Measurements from ENCODE around the gene HES6.

The HES6 gene

DNA sequence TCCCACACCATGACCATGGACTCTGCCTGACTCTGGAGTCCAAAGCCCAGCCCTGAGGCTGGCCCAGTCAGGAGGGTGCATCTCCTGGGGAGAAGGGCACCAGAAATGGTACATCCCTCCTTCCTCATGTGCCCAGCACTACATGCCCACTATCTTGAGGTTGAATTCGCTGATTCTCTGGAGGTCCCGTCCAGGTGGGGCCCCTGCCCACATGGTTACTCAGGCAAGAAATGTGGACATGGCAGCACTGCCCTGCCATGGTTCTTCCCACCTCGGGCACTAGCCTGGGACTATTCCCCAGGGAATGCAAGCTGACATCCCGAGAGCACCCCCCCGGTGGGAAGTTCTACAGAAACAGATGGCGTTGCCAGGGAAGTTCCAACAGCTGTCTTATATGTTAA, 15.3 kb upstream of the HES6 start:
- Mint-ChIP-seq H3K27ac (peak overlapping the region in 1 of 2 donors; percentile 35), H3K9me3 (no peaks in the 10 kb centered on the region), H3K4me1 (ENCODE audit: low read depth in 2 of 2) (peaks cover 0 to 2% of the 10 kb centered on the region in 2 donors), H3K36me3 (ENCODE audit: insufficient read depth) (peaks cover 26% of the 10 kb centered on the region), H3K4me3 (no peak overlapping the region), H3K27me3 (no peaks in the 10 kb centered on the region)
- no peak for ATAC-seq (replicated peaks)
- DNase-seq: no peak

- ATAC-seq (replicated peaks) (no peak), DNase-seq (no peak)
- Mint-ChIP-seq H3K4me3 (no peak overlapping the region), H3K9me3 (no peaks in the 10 kb centered on the region), H3K36me3 (ENCODE audit: insufficient read depth) (peaks cover 20% of the 10 kb centered on the region), H3K27me3 (no peaks in the 10 kb centered on the region), H3K27ac (peak overlapping the region in 1 of 2 donors; percentile 35), H3K4me1 (ENCODE audit: low read depth in 2 of 2) (peaks cover 0 to 2% of the 10 kb centered on the region in 2 donors)
Observed at GRCh38 chr2:238254095-238254723, 14.4 kb upstream of the HES6 start.

GRCh38 chr2:238252766-238253630, 13.2 kb upstream of the HES6 start:
- no peak overlapping the region for H3K4me3 Mint-ChIP-seq
- ATAC-seq (replicated peaks): no peak
- no peaks in the 10 kb centered on the region for H3K27me3 Mint-ChIP-seq
- DNase-seq: no peak
- peaks cover 20% of the 10 kb centered on the region for H3K36me3 Mint-ChIP-seq (ENCODE audit: insufficient read depth)
- H3K4me1 Mint-ChIP-seq (ENCODE audit: low read depth in 2 of 2): peaks cover 0 to 2% of the 10 kb centered on the region in 2 donors
- H3K9me3 Mint-ChIP-seq: no peaks in the 10 kb centered on the region
- H3K27ac Mint-ChIP-seq: no peak overlapping the region

GRCh38 chr2:238251986-238252385, 12.1 kb upstream of the HES6 start:
- Mint-ChIP-seq H3K4me3 (no peak overlapping the region), H3K27ac (no peak overlapping the region), H3K36me3 (ENCODE audit: insufficient read depth) (peaks cover 20% of the 10 kb centered on the region), H3K4me1 (ENCODE audit: low read depth in 2 of 2) (peaks cover 0 to 2% of the 10 kb centered on the region in 2 donors), H3K27me3 (no peaks in the 10 kb centered on the region), H3K9me3 (no peaks in the 10 kb centered on the region)
- ATAC-seq (replicated peaks) (no peak), DNase-seq (no peak)

DNA sequence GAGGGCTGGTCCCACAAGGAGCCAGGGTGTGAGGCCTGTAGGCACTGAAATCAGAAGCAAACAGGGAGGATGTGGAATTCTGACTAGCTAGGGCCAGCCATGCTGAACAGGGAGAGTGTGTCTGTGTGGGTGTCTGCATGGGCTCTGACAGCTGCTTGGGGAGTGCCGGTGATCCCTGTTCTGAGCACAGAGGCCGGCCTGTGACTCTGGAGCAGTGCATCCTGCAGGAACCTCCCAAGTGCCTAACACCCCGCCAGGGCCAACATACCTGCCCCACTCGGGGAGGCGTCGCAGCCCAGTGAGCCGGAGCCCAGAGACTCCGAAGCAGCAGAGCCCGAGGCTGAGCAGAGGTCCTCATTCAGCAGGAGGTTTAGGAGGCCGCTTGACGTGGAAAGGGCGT, 11.5 kb upstream of the HES6 start:
- Mint-ChIP-seq H3K4me1 (ENCODE audit: low read depth in 2 of 2) (peaks cover 0 to 2% of the 10 kb centered on the region in 2 donors), H3K27me3 (no peaks in the 10 kb centered on the region), H3K4me3 (no peak overlapping the region), H3K9me3 (no peaks in the 10 kb centered on the region), H3K36me3 (ENCODE audit: insufficient read depth) (peaks cover 22% of the 10 kb centered on the region), H3K27ac (no peak overlapping the region)
- DNase-seq (no peak), ATAC-seq (replicated peaks) (no peak)

DNA sequence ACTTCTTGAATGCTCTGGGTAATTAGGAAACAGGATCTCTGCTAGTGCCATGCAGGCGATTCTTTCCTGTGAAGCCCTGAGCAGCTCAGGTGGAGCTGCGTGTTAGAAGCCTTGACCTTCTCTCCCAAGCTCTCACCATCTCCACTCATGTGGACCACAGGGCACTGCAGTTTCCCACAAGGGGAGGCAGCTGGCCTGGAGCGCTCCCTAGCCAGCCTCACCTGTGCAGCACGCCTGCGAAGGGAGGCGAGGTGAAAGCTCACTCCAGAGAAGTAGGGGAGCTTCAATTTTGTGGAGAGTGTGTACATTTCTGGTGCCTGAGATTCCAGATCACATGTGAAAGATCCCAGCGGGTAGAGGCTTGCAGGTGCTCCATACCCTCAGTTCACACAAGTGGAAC, 11.1 kb upstream of the HES6 start:
- no peak for DNase-seq
- no peak for ATAC-seq (replicated peaks)
- Mint-ChIP-seq H3K4me1 (ENCODE audit: low read depth in 2 of 2) (peaks cover 0 to 2% of the 10 kb centered on the region in 2 donors), H3K4me3 (no peak overlapping the region), H3K36me3 (ENCODE audit: insufficient read depth) (peaks cover 27% of the 10 kb centered on the region), H3K27ac (no peak overlapping the region), H3K27me3 (no peaks in the 10 kb centered on the region), H3K9me3 (no peaks in the 10 kb centered on the region)

- H3K9me3 Mint-ChIP-seq: no peaks in the 10 kb centered on the region
- H3K36me3 Mint-ChIP-seq (ENCODE audit: insufficient read depth): peaks cover 24% of the 10 kb centered on the region
- H3K4me1 Mint-ChIP-seq (ENCODE audit: low read depth in 2 of 2): peaks cover 0 to 2% of the 10 kb centered on the region in 2 donors
- H3K4me3 Mint-ChIP-seq: no peak overlapping the region
- DNase-seq (no peak), ATAC-seq (replicated peaks) (no peak)
- peak overlapping the region; percentile 31 to 60 for H3K27ac Mint-ChIP-seq
- H3K27me3 Mint-ChIP-seq: no peaks in the 10 kb centered on the region
Observed at GRCh38 chr2:238247841-238248453, 8.1 kb upstream of the HES6 start.

DNA sequence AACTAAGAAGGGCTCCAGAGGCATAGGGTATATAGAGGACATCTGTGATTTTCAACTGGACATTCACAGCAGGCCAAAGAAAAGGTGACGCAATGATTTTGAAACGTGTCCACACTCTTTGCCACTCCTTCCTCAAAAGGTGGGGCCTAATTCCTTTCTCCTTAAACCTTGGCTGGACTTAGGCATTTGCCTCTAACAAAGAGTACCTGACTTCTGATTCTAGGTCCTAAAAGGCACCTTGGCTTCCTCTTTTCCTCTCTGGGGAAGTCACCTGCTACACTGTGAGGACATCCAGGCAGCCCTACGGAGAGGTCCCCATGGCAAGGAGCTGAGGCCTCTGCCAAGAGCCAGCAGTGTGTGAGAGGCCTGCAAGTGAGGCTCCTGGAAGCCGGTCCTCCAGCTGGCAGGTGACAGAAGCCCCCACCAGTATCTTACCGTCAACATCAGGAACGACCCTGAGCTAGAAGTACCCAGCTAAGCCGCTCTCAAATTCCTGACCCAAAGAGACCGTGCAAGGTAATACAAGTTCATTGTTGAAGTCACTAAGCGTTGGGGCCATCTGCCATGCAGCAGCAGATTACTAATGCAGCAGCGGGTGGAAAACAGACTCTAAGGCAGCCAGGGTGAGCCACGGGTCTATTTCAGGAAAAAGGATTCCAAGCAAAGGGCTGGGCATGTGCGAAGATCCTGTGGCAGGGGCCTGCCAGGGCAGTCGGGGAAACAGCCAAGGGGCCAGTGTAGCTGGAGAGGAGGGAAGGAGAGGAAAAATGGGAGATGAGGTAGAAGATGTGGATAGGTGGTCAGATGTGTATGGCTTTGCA, 7.4 kb upstream of the HES6 start:
- peaks cover 22% of the 10 kb centered on the region for H3K36me3 Mint-ChIP-seq (ENCODE audit: insufficient read depth)
- peaks cover 0 to 2% of the 10 kb centered on the region in 2 donors for H3K4me1 Mint-ChIP-seq (ENCODE audit: low read depth in 2 of 2)
- no peak for ATAC-seq (replicated peaks)
- H3K4me3 Mint-ChIP-seq: no peak overlapping the region
- H3K27me3 Mint-ChIP-seq: no peaks in the 10 kb centered on the region
- peak overlapping the region in 1 of 2 donors; percentile 60 for H3K27ac Mint-ChIP-seq
- DNase-seq: no peak
- H3K9me3 Mint-ChIP-seq: no peaks in the 10 kb centered on the region

- Mint-ChIP-seq H3K4me1 (ENCODE audit: low read depth in 2 of 2) (peaks cover 7 to 9% of the 10 kb centered on the region in 2 donors), H3K9me3 (no peaks in the 10 kb centered on the region), H3K27me3 (no peaks in the 10 kb centered on the region), H3K27ac (no peak overlapping the region), H3K36me3 (ENCODE audit: insufficient read depth) (peaks cover 19% of the 10 kb centered on the region), H3K4me3 (no peak overlapping the region)
- ATAC-seq (replicated peaks) (no peak), DNase-seq (no peak)
Observed at GRCh38 chr2:238244151-238244550, 4.3 kb upstream of the HES6 start.

DNA sequence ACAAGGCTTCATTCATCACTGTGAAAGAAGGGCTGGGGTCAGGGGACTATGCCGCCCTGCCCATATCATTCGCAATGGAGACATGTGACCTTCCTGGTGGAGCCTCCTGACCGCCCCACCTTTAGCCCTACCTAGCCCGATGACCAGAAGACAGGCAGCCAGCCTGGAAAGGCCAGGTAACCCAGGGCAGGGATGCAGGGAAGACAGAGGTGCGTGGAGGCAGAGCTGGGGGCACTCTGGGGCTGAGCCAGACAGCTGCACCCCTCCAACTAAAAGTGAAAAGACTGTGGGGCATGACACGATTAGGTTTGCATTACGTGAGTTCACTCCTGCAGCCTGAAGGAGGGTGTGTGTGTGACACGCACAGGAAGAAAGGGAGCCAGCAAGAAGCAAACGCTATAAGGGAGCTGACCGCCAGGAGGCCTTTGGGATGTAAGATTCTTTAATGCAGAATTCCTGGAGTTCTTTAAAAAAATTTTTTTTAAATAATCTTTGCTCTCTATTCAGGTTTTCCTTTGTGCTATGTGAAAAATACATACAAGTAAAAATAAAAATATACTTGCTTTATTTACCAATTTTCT, 3.7 kb upstream of the HES6 start:
- H3K9me3 Mint-ChIP-seq: no peaks in the 10 kb centered on the region
- H3K27ac Mint-ChIP-seq: no peak overlapping the region
- H3K4me1 Mint-ChIP-seq (ENCODE audit: low read depth in 2 of 2): peaks cover 7 to 9% of the 10 kb centered on the region in 2 donors
- DNase-seq (no peak), ATAC-seq (replicated peaks) (no peak)
- no peak overlapping the region for H3K4me3 Mint-ChIP-seq
- H3K36me3 Mint-ChIP-seq (ENCODE audit: insufficient read depth): peaks cover 19% of the 10 kb centered on the region
- no peaks in the 10 kb centered on the region for H3K27me3 Mint-ChIP-seq

DNA sequence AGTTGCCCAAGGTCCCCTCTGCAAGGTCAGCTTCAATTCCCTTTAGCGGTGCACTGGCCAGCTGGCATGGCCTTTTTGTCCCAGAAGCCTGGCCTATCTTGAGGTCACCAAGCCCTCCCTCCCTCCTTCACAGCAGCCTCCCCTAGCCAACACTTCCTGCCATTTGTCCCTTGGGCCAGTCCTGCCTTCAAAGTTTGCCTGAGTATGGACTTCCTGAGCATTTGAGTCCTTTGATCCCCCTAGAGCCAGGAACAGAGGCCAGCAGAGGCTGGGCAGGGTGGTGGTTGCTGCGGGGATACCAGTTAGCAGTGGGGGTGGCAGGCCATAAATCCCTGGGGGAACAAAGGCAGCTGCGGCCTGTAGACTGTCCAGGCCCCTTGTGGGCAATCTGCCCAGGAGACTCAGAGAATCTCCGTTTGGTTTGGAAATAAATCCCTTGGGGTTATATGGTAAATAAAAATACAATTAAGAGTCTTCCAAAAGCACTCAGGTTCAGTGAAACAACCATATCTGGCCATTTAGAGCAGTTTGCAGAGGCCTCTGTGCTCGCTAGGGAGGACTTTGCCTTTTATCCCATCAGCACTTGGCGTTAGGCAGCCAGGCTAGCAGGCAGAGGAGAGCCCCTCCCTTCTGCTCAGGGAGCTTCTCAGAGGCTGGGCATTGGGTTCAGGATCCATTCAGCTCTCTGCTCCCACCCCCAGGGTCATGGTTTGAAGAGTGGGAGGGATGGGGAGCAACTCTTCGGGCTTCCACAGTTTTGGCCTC, 3.1 kb upstream of the HES6 start:
- no peaks in the 10 kb centered on the region for H3K9me3 Mint-ChIP-seq
- H3K27ac Mint-ChIP-seq: no peak overlapping the region
- peaks cover 7 to 9% of the 10 kb centered on the region in 2 donors for H3K4me1 Mint-ChIP-seq (ENCODE audit: low read depth in 2 of 2)
- DNase-seq (no peak), ATAC-seq (replicated peaks) (no peak)
- H3K27me3 Mint-ChIP-seq: no peaks in the 10 kb centered on the region
- no peak overlapping the region for H3K4me3 Mint-ChIP-seq
- peaks cover 19% of the 10 kb centered on the region for H3K36me3 Mint-ChIP-seq (ENCODE audit: insufficient read depth)

- no peaks in the 10 kb centered on the region for H3K27me3 Mint-ChIP-seq
- H3K4me3 Mint-ChIP-seq: peak overlapping the region; percentile 84 to 92
- H3K4me1 Mint-ChIP-seq (ENCODE audit: low read depth in 2 of 2): peaks cover 7 to 9% of the 10 kb centered on the region in 2 donors
- no peaks in the 10 kb centered on the region for H3K9me3 Mint-ChIP-seq
- H3K27ac Mint-ChIP-seq: peak overlapping the region in 1 of 2 donors; percentile 42
- ATAC-seq (replicated peaks) (no peak), DNase-seq (no peak)
- peaks cover 19% of the 10 kb centered on the region for H3K36me3 Mint-ChIP-seq (ENCODE audit: insufficient read depth)
Observed at GRCh38 chr2:238241970-238242369, 2.1 kb upstream of the HES6 start.
